Measurements from ENCODE around the gene OBP2B. TPM values are rescaled to one million over a fixed set of nuclear protein-coding genes. Genes with fewer than 3 reads are reported as not detected.
"Not testable (repeated sequence)": the region's sequence is repeated elsewhere in the genome, so short reads cannot be mapped to it uniquely, and the experiment has no call there.

OBP2B gene, protein sequence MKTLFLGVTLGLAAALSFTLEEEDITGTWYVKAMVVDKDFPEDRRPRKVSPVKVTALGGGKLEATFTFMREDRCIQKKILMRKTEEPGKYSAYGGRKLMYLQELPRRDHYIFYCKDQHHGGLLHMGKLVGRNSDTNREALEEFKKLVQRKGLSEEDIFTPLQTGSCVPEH
- total RNA-seq (not detected), polyA plus RNA-seq (under 1 TPM in 1 of 2 donors, not detected in 1; 0.38 TPM)
- long read RNA-seq, donor 1 = 0 reads
- long read RNA-seq, donor 2 = 0 reads
- long read RNA-seq, donor 3 = 0 reads

DNA sequence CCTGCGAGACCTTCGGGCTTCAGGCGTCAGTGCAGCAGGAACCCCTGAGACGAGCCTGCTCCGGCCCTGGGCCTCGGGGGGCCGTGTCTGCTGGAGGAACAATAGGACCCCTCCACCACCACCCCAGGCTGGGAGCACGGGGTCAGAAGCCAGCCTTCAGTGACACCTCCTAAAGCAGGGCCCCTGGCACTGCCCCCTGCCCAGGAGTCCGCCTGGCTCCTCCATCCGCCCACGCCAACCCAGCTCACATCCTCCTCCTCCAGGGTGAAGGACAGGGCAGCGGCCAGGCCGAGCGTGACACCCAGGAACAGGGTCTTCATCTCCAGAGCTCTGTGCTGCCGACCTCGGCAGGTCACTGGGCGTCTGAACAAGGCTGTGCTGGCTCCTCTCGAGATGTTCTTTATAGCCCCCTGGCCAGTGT, at the start of gene OBP2B:
Gene OBP2B, minus strand, starts transcription at position 371 of the 421 bp plus-strand sequence. Its CDS starts 51 bp downstream, at position 320.
- intact Hi-C loops (cut with DNase I); ATAC-seq; H3K9me3 ChIP-seq; H3K27ac ChIP-seq; H3K4me1 ChIP-seq; DNase-seq; H3K4me3 ChIP-seq; H3K27me3 ChIP-seq; H3K36me3 ChIP-seq: not testable (repeated sequence)
- WGBS, 4 donors = 86 to 89% methylated on average over 11 of the region's 18 CpGs; no CpG with 5 or more reads in 2 of the 4 donors

DNA sequence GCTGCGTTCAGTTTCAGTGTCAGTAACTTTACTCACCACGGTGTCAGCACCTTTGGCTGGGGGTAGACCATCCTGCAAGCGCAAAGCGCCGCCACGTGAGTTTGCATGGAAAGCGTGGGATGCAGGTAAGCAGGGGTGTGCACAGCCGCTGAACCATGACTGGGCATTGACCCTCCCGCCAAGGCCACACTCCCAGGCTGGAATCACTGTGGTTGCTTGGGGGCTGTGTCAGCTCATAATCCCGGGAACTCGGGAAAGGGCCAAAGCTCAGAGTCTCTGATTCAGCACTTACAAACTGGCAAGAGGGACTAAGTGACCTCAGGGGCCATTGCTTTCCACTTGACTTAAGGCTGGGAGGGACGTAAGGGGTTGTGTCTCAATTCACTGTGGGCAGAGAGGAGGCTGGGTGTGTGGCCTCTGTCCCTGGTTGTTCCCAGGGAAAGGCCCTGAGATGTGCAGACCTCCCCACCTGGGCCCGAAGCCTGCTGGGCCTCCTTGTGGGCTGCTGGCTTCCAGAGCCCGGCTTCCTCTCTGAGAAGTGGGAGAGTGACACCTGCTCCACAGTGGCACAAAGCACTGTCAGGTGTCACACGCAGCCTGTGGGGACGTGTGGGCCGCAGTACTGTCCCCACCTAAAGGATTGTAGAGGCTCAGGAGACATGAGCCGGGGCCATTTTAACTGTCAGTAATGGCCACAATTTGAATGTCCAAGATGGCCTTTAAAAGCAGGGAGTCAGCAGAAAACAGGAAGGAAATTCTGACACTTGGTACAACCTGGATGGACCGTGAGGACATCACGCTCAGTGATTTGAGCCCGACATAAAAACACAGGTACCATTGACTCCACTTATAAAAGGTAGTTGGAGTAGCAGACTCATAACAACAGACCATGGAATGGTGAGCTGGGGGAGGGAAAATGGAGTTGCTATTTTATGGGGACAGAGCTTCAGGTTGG, 49.3 kb upstream of the OBP2B start:
- no peaks in the 10 kb centered on the region for H3K27me3 ChIP-seq
- no peak for ATAC-seq
- no peak for TF ChIP-seq POLR2A (IDR thresholded peaks at IDR 0.05)
- TF ChIP-seq, protein P1, sequence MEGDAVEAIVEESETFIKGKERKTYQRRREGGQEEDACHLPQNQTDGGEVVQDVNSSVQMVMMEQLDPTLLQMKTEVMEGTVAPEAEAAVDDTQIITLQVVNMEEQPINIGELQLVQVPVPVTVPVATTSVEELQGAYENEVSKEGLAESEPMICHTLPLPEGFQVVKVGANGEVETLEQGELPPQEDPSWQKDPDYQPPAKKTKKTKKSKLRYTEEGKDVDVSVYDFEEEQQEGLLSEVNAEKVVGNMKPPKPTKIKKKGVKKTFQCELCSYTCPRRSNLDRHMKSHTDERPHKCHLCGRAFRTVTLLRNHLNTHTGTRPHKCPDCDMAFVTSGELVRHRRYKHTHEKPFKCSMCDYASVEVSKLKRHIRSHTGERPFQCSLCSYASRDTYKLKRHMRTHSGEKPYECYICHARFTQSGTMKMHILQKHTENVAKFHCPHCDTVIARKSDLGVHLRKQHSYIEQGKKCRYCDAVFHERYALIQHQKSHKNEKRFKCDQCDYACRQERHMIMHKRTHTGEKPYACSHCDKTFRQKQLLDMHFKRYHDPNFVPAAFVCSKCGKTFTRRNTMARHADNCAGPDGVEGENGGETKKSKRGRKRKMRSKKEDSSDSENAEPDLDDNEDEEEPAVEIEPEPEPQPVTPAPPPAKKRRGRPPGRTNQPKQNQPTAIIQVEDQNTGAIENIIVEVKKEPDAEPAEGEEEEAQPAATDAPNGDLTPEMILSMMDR (IDR thresholded peaks at IDR 0.05) = no peak
- intact Hi-C loops (cut with DNase I) = loop anchor here in 1 of 10 donors (5.0 kb wide), 1 partner anchor 71 kb away; no protein-coding TSS in a partner anchor
- WGBS, 4 donors = 70 to 84% (median 79%) methylated on average over 18 to 21 of the region's 21 CpGs
- no peak for DNase-seq
- peaks cover 0 to 30% (median 23%) of the 10 kb centered on the region in 12 donors for H3K4me1 ChIP-seq
- no peaks in the 10 kb centered on the region for H3K36me3 ChIP-seq
- H3K9me3 ChIP-seq = peaks cover 0 to 9% (median 0%) of the 10 kb centered on the region in 12 donors
- peak overlapping the region in 6 of 12 donors; percentile 23 to 81 (median 68) for H3K27ac ChIP-seq
- no peak overlapping the region for H3K4me3 ChIP-seq

DNA sequence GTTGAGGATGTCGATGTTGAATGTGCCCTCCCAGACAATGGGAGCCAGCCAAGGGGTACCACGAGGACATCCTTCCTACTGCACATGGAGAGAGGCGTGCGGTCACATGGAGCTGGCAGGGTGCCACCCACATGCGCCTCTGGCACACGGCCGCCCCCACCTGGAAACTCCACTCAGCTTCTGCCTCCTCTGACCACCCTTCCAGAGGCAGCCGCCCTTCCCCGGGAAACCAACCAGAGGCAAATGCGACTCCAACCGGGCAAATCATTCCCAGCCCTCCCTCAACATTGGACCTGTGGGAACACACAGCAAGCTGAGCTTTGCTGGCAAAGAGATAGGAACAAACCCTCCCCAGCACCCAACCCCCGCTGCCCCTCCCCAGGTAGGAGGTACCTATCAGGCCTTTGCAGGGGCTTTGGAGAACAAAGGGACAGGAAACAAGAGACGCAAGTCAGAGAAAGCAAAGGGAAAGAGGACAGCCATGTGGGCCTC, 48.5 kb upstream of the OBP2B start:
- intact Hi-C loops (cut with DNase I) = loop anchor here in 1 of 10 donors (5.0 kb wide), 1 partner anchor 70 kb away; no protein-coding TSS in a partner anchor
- H3K27ac ChIP-seq = peak overlapping the region in 10 of 12 donors; percentile 16 to 81 (median 56)
- H3K9me3 ChIP-seq = peaks cover 0 to 9% (median 0%) of the 10 kb centered on the region in 12 donors
- ATAC-seq = peak in 3 of 4 donors; percentile 39 to 73 (median 71)
- peaks cover 0 to 37% (median 25%) of the 10 kb centered on the region in 12 donors for H3K4me1 ChIP-seq
- no peak overlapping the region for H3K4me3 ChIP-seq
- DNase-seq = peak in 4 of 5 donors; percentile 66 to 70 (median 68)
- TF ChIP-seq POLR2A (IDR thresholded peaks at IDR 0.05) = no peak
- TF ChIP-seq, protein P1 (IDR thresholded peaks at IDR 0.05) = peak in 6 of 12 donors; percentile 13 to 38 (median 24)
- WGBS, 4 donors = 41 to 54% (median 44%) methylated on average over 6 to 13 of the region's 13 CpGs
- no peaks in the 10 kb centered on the region for H3K27me3 ChIP-seq
- H3K36me3 ChIP-seq = no peaks in the 10 kb centered on the region

DNA sequence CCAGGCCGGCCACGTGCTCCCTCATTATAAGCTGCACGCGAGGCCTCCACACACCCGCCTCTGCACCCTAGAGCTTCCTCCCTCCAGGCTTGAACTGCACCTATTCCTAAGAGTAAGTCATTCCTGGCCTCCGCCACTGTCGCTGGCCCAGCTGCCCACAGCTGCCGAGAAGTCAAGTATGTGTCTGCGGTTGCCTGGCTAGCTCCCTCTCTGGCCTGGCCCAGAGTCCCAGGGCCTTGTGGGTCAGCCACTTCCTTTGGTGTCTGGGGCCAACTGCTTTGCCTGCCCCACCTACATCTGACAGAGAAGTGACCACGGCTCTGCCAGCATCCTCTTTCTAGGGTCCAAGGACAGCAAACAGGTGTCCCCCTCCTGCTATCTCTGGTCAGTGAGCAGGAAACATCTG, 47.6 kb upstream of the OBP2B start:
- Histone ChIP-seq H3K36me3 (no peaks in the 10 kb centered on the region), H3K27ac (peak overlapping the region in 9 of 12 donors; percentile 22 to 81 (median 63)), H3K27me3 (no peaks in the 10 kb centered on the region), H3K9me3 (peaks cover 0 to 9% (median 0%) of the 10 kb centered on the region in 12 donors), H3K4me1 (peaks cover 0 to 45% (median 25%) of the 10 kb centered on the region in 12 donors), H3K4me3 (no peak overlapping the region)
- WGBS, 4 donors = 50 to 79% (median 74%) methylated on average over 9 to 10 of the region's 10 CpGs
- DNase-seq = peak in 3 of 5 donors; percentile 51 to 76 (median 67)
- peak; percentile 52 to 76 (median 60) for ATAC-seq
- intact Hi-C loops (cut with DNase I) = loop anchor here in 1 of 10 donors (5.0 kb wide), 1 partner anchor 69 kb away; no protein-coding TSS in a partner anchor
- TF ChIP-seq, protein P1 (IDR thresholded peaks at IDR 0.05) = no peak
- TF ChIP-seq POLR2A (IDR thresholded peaks at IDR 0.05) = no peak

All from heart left ventricle (tissue), 16 donors.